Measurements from ENCODE around the gene THSD7B.
"Not testable (repeated sequence)": the region's sequence is repeated elsewhere in the genome, so short reads cannot be mapped to it uniquely, and the experiment has no call there.

Gene THSD7B

DNA sequence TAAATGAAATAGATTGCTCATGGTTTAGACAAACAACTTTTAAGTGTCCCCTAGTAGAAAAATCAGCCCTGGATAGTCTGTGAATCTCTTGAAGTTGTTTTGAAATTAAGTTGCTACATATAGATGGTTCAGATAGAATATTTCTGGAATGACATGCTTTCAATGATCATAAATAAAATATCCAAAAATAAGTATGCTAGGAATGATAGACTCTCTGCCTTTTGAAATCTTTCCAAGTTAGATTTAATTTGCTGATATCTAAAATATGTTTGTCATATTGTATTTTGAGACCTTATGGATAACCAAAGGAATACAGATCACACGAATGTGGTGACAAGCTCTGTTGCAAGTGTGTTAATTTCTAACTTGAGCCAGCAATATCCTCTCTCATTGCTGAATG is 488.7 kb downstream of the THSD7B start:
- no peak for DNase-seq (ENCODE audit: low read depth)

DNA sequence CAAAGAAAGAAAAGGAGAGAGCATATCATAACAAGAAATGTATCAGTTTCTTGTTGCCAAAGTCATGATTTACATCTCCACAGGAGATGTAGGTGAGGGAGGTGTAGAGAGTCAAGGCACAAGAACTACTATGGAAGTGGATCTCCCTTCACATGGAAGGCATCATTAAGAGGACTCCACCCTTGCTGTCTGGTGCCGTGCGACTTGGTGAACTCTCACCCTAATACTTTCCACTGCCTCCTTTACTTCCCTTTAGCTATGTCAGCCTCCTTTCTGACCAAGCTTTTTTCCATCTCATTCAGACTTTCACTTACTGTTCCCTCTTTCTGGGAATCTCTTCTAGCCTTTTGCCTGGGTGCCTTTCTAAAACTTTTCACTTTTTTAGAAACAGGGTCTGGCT is 490.0 kb downstream of the THSD7B start:
- DNase-seq (ENCODE audit: low read depth), result no peak

DNA sequence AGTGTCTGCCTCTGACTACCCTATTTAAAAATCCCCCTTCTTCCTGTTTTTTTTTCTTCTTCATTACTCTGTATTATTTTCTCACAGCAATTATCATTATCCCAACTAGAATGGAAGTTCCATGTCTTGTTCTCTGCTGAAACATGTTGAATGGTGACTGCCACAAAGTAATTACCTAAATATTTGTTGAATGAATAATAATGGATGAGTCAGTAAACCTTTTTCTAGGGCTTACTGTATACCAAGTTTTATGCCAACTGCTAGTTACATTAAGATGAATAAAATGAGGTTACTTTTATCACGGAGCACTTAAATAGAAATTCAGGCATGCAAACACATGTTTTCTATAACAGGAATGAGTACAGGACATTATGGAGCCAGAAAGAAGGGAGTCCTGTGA is 490.6 kb downstream of the THSD7B start:
- DNase-seq (ENCODE audit: low read depth), result no peak

DNA sequence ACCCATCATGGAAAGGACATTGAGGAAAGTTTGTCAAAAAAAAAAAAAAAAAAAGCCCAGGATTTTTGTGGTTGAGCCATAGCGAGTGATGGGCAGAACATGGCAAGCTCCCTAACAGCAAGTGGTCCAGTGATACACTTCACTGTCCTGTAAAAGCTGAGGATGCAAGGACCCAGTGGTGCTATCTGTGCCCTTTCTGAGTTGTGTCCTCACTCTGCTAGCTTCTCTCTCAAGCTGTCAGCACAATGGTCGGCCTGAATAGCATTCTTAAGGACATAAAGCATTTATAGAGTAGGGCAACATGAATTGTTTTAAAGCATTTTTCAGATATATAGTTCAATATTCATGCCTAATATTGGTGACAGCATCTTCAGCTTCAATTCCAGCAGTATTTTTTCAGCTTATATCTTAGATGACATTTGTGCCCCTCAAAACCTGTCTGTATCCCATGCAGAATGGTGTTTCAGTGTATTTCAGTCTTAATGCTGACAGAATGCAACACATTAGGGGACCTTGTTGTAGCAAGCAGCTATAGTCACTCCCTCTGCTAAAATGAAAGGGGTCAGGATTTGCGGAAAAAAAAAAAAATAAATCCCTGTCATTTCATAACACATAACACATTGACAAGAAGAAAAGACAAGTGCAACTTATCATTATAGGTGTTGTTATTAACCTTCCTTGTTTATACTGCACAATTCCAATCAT is 496.7 kb downstream of the THSD7B start:
- no peak for DNase-seq (ENCODE audit: low read depth)

DNA sequence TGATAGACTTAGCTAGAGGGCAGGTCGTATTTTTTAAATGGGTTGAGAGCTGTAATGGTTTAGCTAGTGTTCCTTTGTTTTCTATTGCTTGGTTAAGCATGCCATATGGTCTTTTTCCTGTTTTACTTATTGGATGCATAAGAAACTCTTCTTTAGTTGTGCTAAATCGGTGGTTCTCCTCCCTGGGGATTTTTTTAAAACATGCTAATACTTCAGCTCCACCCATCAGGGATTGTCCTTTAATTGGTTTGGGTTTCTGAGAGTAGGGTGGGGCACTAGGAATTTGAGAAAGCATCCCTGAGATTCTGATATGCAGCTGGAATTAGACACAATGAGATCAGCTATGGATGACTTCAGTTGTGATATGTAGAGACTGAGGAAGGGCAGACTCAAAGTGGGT is 497.2 kb downstream of the THSD7B start:
- no peak for DNase-seq (ENCODE audit: low read depth)

DNA sequence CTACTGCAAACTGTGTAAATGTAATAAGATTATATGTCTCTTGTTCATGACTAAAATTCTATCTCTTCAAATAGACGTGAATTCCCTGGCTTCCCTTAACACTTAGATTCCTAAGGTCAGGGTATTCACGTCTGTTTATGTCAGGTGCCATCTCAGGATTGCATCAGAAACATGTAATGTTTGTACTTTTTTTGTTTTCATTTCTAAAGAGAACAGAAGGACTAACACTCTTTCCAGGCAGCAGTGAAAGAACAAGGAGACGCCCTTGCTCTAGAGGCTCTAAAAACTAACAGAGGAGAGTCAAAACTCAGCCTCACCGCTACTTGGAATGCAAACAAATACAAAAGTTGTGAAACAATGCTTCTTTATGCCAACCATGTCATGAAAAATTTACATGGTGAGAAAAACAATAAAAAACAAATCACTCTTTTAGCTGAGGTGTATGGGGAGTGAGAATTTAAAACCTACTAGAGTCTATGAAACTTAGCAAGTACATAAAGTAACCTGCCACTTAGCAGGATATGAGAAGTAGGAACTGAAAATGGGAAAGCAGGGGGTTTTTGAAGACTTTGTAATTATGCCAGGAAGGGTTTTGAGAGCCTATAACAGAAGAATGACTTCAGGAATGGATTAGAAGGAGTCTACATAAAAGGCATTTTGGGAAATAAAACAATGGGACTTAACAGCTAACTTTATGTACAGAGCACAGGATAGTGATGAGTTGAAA is 522.7 kb downstream of the THSD7B start:
- DNase-seq (ENCODE audit: low read depth), result no peak

DNA sequence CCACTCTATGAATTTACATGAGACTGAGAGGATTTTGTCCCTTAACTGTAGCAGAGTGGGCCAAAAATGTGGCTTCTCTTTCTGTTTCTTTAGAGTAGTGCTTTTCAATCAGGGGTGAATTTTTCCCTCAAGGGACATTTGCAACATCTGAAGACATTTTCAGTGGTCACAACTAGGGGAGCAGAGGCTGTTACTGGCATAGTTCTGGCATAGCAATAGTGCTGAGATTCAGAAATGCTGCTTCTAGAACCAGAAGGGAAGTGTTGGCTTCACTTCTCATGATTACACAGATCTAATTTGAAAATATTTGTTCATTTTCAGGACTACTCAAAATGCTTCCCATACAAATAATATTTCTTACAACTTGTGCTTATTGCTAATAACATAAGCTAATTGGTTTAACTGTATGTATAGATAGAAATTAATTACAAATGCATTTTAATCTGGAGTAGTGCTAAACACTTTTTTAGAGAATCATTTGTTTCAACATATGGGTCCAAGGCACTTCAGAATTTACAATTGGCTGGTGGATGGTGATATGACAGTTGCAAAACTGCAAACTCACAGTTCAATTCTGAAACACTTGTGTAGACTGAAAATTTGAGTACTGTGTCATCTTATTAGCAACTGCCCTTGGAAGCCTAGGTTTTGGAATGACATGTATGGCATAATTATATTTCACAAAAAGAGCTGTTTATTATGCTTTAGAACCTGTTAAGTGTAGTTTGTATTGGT is 526.7 kb downstream of the THSD7B start:
- DNase-seq (ENCODE audit: low read depth), result no peak

DNA sequence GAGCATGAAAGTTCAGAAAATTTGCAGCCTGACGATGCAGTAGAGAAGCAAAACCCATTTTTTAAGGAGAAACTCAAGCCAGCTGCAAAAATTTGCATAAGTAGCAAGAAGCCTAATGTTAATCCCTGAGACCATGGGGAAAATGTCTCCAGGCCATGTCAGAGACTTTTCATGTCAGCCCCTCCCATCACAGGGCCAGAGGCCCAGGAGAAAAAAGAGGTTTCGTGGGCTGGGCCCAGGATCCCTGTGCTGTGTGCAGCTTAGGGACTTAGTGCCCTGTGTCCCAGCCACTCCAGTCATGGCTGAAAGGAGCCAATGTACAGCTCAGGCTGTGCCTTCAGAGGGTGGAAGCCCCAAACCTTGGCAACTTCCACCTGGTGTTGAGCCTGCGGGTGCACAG is 533.0 kb downstream of the THSD7B start:
- DNase-seq (ENCODE audit: low read depth), result no peak

DNA sequence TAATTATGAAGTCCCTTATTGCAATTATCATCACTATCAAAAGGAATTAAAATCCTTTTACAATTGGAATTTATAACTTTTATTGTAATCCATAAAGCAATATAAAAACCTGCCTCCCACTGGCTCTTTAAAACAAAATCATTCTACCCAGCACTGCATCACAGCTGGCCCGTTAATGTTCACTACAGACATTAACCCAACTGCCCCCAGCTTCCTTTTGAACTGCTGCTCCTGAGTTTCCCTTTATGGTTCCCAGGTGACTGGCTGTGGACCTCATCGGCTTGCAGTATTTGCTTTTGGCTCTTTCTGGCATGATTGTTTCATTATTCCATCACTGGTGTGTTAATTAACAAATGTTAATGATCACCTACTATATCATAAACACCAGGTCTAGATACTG is 535.6 kb downstream of the THSD7B start:
- no peak for DNase-seq (ENCODE audit: low read depth)

DNA sequence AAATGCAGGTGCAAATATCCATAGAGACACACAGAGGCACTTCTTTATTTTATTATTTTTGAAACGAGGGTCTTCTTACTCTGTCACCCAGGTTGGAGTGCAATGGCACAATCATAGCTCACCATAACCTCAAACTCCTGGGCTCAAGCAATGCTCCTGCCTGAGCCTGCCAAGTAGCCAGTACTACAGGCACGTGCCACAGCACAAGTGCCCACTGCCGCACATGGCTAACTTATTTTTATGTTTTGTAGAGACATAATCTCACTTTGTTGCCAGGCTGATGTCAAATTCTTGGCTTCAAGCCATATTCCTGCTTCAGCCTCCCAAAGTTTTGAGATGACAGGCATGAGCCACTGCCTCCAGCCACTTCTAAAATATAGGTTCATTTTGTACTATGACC is 537.6 kb downstream of the THSD7B start:
- DNase-seq (ENCODE audit: low read depth), result no peak

DNA sequence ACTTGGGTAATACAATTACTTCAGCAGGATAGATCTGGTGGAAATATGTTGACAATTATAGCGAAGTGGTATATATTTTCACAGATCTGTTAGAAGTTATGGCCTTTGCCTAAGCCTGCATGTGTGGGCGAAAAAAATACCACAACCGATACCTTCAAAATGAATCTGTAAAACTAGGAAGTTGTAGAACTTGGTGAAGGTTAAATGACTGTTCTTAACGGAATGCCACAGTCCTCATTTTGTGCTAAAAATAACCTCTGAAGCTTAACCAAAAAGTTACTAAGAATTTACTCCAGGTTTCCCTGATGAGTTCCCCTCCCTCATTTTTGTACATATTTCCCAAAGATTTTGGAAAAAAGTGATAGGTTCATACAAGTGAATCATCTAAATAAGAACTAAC is 550.7 kb downstream of the THSD7B start:
- no peak for DNase-seq (ENCODE audit: low read depth)

DNA sequence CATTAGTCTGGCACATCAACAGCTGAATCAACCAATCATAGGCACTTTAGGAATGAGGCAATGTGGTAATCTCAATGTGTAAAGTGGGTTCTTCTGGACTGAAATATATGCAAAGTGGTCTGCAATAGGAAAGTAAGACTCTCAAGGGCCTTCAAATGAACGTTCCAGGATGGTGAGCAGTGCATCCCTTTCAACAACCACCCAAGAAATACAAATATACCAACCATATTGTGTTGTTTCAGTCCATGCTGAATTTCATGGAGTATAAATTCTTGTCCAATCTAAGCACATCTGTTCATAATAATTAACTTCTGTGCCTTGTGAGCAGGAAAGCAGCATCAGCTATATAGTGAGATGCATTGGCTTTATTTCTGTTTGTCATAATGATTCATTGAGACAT is 556.2 kb downstream of the THSD7B start:
- no peak for DNase-seq (ENCODE audit: low read depth)

DNA sequence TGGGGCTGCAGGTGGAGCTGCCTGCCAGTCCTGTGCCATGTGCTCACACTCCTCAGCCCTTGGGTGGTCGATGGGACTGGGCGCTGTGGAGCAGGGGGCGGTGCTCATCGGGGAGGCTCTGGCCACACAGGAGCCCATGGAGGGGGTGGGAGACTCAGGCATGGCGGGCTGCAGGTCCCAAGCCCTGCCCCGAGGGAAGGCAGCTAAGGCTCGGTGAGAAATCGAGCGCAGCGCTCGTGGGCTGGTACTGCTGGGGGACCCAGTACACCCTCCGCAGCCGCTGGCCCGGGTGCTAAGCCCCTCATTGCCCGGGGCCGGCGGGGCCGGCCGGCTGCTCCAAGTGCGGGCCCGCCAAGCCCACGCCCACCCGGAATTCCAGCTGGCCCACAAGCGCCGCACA is 566.2 kb downstream of the THSD7B start:
- DNase-seq (ENCODE audit: low read depth), result not testable (repeated sequence)

DNA sequence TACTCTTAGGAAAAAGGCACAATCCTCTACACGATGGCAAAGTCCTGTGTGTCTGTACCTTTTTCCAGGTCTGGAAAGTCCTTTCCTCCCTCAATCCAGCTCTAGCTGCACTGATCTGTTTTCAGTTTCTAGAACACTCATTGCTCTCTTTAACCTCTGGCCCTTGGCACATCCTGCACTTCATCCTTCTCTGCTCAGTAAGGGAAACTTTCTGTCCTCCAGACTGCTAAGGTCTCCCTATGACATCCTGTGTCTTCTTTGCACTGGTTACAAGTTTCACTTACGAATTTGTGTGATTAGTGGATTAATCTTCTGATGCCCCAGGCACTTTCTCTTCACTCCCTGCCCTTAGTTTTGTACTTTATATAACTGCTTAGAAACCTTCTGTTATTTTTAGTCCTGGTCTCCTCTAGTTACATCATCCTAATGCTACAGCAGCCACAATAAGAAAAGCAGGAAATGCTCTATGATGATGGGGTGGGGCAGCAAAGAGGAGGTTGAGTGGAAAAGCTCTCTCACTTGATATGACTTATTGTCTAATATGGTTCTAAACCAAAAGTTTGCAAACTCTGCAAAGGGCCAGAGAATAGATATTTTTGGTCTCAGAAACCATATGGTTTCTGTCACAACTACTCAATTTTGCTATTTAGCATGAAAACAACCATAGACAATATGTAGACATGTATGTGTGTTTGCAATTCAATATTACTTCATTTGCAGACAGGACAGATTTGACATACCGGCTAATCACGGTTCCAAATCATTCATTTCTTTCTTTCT is 568.2 kb downstream of the THSD7B start:
- DNase-seq (ENCODE audit: low read depth), result no peak

DNA sequence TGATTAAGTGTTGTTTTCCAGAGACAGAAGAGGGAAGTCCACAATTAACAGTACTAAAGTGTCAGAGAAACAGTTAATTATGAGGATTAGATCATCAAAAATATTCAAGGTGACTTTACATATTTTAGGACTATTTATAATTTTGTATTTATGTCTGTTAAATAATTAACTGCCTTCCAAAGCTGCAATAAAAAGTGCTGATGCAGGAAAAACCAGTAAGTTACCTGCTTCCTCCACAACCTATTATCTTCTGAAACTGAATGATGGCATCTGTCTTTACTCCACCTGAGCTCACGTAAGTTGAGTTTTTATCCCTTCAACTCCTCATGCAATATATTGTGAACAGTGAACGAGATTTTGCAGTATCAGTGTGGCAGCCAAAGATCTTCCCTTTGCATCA is 570.7 kb downstream of the THSD7B start:
- DNase-seq (ENCODE audit: low read depth), result no peak

DNA sequence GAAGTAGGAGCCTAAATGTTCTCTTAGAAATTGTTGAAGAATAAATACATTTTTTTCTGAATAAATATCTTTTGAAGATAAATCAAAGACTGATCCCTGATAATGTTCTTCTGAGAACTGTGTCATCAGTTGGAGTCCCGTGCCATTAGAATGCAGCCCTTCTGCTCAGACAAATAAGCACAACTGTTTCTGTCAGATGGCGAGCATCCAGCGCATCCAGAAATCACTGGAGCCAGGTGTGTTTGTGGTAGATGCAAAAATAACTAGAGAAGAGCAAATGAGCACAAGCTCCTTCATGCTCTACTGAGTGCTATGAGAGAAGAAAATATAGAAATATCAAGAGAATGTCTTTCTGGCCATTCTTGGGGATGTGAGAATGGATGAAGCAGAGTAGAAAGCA is 573.7 kb downstream of the THSD7B start:
- no peak for DNase-seq (ENCODE audit: low read depth)

DNA sequence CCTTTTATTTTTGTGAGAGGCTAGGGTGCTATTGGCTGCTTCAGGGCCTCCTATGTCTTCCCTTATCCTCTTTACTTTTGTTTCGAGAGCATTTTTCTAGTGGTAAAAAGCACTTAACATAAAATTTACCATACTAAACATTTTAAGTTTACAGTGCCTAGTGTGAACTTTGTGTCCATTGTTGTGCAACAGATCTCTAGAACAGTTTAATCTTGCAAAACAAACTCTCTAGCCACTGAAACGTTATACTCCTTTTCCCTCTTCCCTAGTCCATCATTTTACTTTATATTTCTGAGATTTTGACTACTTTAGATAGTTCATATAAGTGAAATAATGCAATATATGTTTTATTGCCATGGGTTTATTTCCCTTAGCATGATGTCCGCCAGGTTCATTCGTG is 580.6 kb downstream of the THSD7B start:
- DNase-seq (ENCODE audit: low read depth), result no peak

DNA sequence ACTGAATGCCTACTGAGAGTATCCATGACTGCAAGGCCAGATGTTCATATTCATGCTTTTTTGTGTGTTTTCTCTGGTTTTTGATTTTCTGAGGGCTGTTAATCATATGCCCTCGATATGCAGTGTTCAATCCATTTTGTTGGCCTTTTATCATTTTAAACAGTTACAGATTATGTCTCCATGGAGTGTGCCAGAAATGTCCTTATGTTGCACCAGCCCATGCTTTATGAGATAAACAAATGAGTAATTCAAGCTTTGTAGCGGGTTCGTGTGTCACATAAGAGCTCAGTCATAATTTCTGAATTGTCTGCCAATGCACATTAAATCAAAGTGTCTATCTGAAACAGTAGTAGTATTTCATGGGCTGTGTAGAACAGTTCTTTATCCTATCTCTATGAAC is 583.0 kb downstream of the THSD7B start:
- DNase-seq (ENCODE audit: low read depth), result no peak

DNA sequence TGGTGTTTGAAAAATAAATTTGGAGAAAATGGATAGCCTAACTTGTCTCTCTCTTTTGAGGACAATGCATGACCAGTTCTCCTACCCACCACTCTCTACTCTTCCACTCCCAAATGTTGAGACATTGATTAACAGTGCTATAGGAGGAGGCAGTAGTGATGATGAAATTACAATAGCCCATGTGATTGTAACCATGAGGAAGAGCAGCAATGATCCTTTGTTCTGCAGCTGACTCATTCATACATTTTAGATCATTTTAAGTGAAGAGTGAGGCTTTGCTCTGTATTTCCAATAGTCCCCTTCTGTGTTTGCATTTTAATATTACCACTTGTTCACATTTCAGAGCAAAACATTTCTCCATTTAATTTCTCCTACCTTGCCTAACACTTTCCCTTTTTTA is 592.3 kb downstream of the THSD7B start:
- no peak for DNase-seq (ENCODE audit: low read depth)

DNA sequence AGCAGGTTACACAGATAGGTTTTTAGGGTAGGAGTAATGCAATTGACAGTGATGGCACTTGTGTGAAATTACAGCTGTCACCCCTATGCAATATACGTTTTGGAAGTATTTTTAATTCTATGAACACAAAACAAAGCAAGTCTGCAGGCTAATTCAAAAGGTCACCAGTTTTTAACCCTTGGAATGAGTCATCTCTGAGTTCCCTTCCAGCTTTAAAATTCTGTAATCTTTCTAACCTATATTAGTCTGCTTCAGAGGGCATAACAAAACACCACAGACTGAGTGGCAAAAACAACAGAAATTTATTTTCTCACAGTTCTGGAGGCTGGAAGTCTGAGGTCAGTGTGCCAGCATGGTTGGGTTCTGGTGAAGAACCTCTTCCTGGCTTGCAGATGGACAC is 602.0 kb downstream of the THSD7B start:
- no peak for DNase-seq (ENCODE audit: low read depth)

DNA sequence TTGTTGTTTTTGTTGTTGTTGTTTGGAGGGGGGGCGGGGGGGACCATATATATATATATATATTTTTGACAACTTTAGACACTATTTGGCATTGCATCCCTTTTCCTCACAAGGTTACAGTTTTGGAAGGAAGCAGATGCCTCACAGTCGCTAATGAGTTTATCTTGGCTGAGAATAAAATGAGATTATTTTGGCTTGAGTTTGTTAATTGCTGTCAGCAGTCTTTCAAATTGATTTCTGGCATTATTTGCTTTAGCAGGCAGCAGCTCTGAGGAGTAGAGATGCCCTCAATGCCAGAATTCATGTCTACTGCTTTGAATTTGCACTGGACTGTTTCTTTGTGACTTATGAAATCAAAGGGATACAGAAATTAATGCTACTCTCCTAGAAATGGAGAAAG is 603.8 kb downstream of the THSD7B start:
- DNase-seq (ENCODE audit: low read depth), result no peak

DNA sequence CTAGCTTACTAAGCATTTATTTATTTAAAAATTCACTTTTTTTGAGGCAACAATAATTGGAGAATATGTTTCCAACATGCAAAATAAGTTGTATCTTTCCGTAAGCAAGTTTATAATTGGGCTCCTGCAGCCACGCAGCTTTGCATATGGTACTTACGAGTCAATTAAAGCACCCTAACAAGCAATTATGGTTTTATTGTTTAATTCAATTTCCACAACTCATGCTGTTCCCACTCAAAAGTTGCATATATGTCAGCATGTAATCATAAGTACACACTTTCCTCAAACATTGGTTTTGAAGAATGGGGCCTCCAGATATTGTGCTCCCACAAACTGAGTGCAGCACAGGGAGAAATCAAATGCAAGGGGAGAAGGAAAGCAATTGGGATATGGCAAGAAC is 613.8 kb downstream of the THSD7B start:
- DNase-seq (ENCODE audit: low read depth), result no peak

DNA sequence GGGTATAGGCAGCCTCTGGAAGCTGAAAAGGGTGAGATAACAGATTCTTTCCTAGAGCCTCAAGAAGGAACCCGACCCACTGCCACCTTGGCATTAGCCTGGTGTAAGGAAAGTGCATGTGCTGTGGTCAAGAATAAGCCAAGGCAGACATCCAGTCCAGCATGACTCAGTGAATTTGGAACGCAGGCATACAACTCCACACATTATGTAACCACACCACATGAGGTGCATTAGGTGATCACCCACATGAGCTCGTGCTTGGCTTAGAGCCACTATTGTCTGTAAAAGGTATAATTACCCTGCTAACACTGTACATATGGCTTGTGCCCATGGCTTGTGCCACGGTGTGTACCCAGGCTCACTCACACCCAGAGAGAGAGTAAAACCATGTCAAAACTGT is 615.3 kb downstream of the THSD7B start:
- no peak for DNase-seq (ENCODE audit: low read depth)
